Stomach (tissue), 4 donors: ENCODE measurements around the gene NUSAP1.

Source experiments
- EP300 ChIP-seq: sonication (generic); formaldehyde crosslinking; IDR thresholded peaks from one replicate; pipeline ENCODE4 v1.6.1; 2017; ENCODE audit warnings: antibody characterized with exemption
- POLR2A ChIP-seq, 4 donors: fragments of 450-650 bp; IDR thresholded peaks; one replicate each; pipeline ENCODE4 v1.6.1; 2016; ENCODE audit warnings: antibody characterized with exemption in 4 of 4, control low read depth in 2 of 4, mild to moderate bottlenecking in 1 of 4, moderate library complexity in 1 of 4
- POLR2AphosphoS5 ChIP-seq, 3 donors: sonication (generic); formaldehyde crosslinking; IDR thresholded peaks; one replicate each; pipeline ENCODE4 v1.6.1; 2016; ENCODE audit warnings: antibody characterized with exemption in 3 of 3
- TF ChIP-seq, protein P1 (sequence below), 7 experiments: fragments of 450-650 bp in 4 of 7; fragments of 200-600 bp in 3 of 7; sonication (generic) in 3 of 7; IDR thresholded peaks; one replicate each; pipeline ENCODE4 v1.5.1; 2016 to 2019; ENCODE audit warnings: antibody characterized with exemption in 7 of 7, control low read depth in 2 of 7, mild to moderate bottlenecking in 1 of 7

DNA sequence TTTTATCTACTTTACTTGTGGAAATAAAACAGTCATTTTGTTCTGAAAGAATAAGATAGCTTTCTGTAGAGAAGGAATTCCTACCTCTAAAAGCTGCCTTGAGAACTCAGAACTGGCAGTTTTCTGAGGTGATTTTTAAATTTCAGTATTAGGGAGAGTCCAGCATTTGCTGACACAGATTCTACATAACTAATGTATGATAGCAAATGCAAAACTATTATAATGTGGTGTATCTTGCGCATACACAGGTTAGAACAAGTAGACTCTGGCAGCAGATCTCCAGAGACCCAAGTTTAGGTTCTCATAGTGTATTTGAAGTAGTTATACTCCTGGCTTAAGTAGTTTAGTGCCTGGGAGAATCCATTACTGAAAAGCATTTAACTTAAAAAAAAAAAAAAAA lies 31.1 kb upstream of the NUSAP1 start:
- TF ChIP-seq EP300, result no peak
- no peak for TF ChIP-seq POLR2A (IDR thresholded peaks at IDR 0.05)
- TF ChIP-seq, protein P1, sequence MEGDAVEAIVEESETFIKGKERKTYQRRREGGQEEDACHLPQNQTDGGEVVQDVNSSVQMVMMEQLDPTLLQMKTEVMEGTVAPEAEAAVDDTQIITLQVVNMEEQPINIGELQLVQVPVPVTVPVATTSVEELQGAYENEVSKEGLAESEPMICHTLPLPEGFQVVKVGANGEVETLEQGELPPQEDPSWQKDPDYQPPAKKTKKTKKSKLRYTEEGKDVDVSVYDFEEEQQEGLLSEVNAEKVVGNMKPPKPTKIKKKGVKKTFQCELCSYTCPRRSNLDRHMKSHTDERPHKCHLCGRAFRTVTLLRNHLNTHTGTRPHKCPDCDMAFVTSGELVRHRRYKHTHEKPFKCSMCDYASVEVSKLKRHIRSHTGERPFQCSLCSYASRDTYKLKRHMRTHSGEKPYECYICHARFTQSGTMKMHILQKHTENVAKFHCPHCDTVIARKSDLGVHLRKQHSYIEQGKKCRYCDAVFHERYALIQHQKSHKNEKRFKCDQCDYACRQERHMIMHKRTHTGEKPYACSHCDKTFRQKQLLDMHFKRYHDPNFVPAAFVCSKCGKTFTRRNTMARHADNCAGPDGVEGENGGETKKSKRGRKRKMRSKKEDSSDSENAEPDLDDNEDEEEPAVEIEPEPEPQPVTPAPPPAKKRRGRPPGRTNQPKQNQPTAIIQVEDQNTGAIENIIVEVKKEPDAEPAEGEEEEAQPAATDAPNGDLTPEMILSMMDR (IDR thresholded peaks at IDR 0.05), result no peak
- TF ChIP-seq POLR2AphosphoS5 (IDR thresholded peaks at IDR 0.05), result no peak
